Activated CD4-positive, CD25-positive, alpha-beta regulatory T cell treated with anti-CD3 and anti-CD28 coated beads, Interleukin-2, amount 50 U/mL, for 16 hours (primary cell): ENCODE measurements around the gene ROMO1.
A peak's percentile ranks its signal among the peaks of the same experiment; 100 is the strongest.

Experiments used
- DNase-seq: peaks from one replicate; pipeline ENCODE4 v3.0.0-alpha.2; 2020; ENCODE audit warnings: low read depth, low spot score

The ROMO1 gene

DNA sequence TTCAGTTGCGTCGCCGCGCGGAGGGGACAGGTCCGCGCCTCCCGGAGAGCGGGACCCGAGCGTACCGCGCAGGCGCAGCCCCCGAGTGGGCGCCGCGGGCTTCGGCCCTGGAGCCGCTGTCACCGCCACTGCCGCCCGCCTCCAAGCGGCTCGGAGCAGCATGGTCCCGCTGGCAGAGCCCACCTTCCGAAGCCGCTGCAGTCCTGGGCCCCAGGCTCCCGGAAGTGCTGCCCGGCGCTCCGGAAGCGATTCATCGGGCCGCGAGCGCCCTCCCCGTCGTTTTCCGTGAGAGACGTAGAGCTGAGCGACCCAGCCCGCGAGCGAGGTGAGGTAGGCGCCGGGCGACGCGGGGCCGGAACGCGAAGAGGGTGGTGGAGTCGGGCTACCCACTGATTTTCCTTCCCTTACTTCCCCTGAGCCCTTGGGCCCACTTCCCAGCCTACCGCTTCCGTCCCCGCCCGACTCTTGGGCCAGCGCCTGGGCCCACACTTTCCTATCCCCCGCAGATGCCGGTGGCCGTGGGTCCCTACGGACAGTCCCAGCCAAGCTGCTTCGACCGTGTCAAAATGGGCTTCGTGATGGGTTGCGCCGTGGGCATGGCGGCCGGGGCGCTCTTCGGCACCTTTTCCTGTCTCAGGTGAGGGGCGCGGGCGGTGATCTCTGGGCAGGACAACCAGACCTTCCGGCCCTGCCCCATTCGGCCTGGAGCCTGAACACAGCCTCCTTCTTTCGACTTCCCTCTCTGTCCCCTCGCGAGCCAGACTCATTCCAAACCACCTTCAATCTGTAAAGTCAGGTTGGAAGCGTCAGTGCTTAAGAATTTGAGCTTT, at the start of gene ROMO1, which contains the start of gene NFS1:
ROMO1 (plus strand) TSS at position 279 of the 830 bp plus-strand sequence; CDS start at position 507, 228 bp downstream.
NFS1 (minus strand) TSS at position 226 of the 830 bp plus-strand sequence; CDS start at position 162, 64 bp downstream.
- DNase-seq, result peak; percentile 78

DNA sequence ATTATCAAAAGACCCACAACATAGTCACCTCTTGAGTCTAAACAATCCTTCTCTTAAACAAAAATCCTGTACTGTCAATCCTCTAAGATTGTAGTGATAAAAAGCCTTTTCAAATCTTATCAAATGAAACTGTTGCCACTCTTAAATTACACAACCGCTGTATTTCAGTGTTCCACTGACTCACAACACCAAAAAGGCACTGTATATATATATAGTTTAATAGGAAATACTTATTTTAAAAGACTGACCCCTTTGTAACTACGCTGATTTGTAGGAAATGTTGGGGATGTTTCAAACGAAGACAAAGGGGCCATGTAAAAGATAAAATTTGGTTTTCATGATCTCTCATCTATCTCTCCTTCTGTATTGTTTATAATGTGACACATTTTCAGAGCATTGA, 48.6 kb upstream of the ROMO1 start:
- DNase-seq, result no peak

DNA sequence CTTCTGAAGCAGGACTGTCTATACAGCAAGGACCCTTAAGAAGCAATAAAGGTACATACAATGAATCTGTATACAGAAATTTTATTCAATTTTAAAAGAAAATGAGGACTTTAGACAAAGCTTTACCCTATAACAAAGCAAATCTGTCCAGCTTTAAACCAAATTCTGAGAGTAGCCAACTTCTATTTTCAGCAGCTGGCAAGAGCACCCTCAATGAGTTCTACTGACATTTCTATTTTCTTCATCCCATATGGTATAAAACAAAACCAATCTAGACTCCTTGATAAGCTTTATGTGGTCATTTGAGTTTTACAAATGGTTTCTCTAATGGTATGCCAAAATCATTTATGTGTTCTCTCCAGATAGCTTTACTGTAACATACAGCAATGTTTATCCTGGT, 47.2 kb upstream of the ROMO1 start:
- DNase-seq, result no peak

DNA sequence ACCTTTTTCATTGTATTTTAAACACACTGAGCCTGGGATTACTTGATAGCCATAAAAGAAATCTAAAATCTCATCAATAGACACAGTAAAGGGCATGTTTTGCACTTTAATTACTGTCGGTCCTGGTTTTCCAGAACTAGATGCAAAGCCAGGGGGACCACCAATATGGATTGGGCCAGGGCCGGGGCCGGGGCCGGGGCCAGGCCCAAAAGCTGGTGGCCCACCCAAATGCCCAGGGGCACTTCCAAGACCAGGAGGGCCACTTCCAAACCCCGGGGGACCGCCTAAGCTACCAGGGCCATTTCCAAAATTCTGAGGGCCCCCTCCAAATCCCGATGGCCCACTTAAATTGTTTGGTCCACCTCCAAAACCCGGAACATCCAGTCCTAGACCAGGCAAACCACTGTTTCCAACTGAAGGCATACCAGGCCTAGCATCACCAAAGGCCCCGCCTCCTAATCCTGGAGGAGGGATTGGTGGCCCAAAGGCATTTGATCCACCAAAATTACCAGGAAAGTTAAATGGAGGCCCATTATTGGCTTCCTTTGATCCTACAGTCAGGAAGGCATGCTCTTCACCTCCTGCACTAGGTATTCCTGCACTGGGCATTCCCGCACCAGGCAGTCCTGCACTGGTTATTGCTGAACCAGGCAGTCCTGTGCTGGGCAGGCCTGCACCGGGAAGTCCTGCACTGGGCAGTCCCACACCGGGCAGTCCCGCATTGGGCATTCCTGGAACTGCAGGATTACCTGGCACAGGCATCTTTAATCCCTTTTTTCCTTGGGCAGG, 46.4 kb upstream of the ROMO1 start:
- DNase-seq, result no peak

DNA sequence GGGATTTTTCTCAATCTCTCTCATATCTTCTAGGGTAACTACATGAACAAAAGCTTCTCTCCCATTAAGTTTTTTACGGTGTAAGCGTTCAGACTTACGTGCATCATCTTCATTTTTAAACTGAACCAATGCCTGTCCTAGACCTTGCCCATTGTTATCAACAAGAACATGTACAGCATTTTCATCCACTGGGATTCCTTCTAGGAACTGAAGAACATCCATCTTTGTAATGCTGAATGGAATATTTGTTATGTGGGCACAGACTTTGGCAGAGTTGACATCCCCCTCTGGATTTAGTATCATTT, 45.8 kb upstream of the ROMO1 start:
- DNase-seq, result no peak

DNA sequence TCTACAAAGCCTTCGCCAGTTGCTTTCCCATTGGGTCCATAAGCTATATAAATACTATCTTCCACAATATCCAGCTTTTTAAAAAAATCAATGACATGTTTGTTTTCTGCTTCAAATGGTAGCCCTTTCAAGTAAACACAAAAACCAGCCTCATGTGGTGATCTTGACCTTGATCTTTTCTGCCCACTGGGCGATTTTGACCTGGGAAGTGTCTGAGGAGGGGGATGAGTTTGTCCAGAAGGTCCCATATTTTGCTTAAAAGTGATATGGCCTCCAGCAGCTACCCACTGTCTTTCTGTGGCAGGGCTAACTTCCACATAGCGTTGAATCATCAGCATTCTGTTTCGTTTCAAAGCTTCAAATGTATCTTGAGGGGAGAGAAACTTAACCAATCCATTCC, 45.3 kb upstream of the ROMO1 start:
- no peak for DNase-seq

DNA sequence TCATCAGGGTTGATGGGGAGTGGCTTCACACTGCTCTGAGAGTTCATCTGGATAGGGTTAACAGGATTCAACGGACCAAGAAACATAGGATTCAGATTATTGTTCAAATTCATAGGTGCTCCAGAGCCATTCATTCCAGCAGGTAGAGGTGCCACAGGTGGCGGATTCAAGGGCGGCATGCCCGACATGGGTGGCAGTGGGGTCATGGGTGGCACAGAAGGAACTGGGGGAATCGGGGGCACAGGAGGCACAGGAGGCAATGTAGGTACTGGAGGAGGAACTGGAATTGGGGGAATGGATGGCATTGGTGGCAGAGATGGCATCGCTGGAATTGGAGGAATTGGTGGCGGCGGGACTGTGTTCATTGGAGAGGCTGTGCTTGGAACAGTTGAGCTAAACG, 44.8 kb upstream of the ROMO1 start:
- no peak for DNase-seq

DNA sequence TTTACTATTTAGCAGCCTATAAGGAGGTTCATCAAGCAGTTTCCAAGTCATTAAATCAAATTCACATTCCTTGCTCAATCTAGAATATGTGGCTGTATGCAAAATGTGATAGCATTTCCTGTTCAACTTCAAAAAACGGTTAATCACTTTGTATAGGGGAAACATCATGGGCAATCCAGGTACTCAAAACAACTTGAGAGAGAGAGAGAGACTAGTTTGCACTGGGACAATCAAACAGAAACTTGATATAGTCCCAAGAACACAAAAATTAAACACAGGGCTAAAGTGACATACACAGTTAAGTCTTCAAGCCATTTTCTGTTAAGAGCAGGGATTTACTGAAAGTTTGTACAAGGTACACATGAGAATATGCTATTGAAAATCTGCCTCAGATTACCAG, 41.9 kb upstream of the ROMO1 start:
- DNase-seq, result no peak

DNA sequence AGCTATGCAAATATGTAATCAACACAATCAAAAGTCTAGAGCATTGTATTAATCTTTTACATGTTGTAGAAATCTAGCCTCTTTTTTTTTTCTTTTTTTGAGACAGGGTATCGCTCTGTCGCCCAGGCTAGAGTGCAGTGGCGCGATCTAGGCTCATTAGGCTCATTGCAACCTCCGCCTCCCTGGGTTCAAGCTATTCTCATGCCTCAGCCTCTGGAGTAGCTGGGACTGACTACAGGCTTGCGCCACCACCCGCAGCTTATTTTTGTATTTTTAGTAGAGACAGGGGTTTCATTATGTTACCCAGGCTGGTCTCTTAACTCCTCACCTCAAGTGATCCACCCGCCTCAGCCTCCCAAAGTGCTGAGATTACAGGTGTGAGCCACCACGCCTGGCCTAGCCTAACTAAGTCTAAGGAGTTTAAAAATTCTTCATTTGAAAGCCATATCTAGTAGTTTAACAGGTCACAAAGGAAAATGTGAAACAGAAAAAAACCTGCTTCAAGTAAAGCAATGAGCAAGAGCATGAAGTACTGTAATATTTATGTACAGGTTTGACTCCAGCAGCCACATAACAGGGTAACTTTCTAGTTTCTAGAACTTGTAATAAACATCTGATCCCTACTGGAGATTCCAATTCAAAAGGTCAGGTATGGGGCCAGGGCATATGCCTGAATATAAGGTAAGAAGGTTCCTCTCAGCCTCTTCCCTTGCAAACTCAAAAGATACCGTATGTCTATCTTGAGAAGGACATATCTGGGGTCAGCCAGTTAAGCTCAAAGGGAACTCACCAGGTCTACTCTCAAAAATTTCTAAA, 38.9 kb upstream of the ROMO1 start:
- no peak for DNase-seq

DNA sequence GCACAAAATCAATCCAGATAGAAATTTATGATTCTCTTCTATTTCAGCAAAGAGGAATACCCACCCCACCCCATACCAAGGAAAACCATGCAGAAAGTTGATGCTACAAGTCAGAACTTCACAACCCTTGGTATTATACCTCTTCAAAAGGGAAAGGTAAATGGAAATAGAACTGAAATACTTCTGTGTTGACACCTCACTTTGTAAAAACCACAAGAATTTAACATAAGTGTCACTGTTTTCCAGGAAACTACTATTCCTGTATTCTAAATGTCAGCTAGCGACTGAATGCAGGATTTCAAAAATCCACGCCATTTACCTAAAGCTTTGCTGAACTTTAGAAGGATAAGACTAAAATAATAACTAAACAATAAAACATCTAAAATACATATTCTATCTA, 38.2 kb upstream of the ROMO1 start:
- DNase-seq, result no peak

DNA sequence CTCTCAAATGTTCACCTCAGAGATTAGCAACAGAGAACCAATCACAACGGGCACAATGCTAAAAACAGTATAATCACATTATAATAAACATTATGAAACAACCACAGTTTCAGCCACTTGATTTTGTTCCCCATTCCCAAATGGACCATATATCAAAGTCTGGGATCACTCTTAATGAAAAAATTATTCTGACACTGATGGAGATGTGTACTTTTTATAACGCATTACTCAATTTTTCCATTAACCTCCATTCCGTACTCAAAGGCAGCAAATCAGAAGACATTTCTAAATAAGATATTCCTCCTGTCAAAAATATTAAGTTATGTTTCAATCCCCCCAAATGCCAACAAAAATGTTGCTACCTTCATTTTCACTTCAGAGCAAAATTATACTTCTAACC, 37.3 kb upstream of the ROMO1 start:
- no peak for DNase-seq

DNA sequence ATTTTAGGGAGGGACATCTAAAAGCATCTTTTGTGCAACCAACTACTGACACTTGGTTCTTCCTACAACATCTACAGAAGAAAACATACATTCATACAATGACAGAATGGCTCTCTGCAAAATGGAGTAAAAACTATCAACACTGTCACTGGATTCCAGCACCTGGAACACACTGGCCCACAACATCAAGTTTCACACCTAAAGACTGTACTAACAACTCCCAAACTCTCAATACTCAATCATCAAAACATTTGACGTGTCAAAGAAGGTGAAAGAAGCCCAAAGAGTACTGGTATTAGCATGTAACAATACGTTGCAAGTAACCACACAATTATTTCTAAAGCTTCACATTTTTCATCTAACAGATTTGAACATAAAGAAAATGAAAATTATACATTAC, 36.7 kb upstream of the ROMO1 start:
- no peak for DNase-seq

DNA sequence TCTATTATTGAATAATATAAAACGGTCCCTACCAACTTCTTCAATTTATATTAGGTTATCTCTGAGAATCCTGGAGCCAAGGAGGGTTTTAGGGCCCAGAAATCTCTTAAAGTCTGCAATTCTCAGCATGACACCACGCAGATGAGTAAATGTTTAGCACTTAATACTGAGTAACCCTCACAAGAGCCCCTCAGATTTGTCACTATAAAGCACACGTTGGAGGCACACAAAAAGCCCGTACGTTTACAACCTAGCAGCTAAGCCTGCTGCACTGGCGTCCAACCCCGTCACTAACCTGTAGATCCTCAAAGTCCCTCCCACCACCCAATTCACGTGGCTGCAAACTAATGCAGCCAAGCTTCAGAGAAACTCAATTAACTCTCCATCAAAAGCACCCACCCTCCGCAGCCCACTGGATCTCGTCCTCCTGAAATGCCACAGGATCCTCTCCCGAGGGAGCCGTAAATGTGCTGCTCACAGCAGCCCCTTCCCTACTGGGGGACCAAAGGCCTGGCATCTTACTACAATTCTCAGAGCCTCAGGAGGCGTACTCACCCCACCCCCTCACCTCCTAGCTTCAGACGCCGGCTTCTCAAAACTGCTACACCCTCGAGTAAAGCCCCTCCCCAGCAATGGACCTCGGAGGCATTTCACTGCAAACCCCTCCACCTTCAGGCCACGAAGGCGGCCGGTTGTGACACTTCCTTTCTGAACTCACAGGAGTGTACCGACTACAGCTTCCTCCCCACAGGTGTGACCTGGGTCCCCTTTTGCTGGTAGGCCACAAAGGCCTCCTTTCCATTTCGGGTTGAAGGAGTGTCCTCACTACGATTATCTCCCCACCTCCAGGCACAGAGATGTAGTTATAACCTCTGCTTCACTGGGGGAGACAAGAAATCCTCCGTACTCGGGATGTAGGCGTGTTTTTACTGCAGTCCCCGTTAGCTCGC, 35.4 kb upstream of the ROMO1 start:
- peak; percentile 31 for DNase-seq

DNA sequence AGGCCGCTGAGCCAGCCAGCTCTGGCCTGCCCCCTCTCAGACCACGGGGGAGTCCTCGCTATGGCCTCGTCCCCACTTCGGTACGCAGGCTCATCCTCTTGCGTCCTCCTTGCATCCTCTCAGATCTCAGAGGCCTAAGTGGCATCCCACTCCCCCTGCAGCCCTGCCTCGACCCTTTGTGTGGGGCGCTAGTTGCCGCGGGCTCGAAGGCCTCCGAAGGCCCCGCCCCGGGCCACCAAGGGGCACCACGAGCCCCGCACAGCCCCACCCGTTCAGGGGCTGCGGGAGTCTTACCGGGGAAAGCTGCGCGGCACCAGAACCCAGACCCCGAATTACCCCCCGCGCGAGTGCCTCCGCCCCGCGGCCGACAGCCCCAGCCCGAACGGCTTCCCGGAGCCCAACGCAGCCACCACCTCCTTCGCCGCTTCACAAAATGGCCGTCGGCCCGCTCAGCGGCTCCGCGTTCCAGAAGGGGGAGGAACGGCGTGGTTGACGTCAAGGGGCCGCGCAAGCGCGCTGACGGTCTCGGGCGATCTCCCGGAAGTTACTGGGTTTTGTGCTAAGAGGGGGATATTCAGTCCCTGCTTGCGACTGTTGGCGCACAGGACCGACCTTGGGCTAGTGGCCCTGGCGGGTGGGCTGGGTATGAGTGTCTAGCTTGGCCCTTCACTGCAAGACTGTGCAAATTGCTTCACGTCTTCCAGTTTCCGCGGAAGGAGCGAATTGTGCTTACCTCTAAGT, 34.6 kb upstream of the ROMO1 start, which contains the start of the genes CPNE1 and RBM12:
CPNE1 (minus strand) TSS at position 435 of the 741 bp plus-strand sequence. CDS start 31,977 bp downstream, outside the sequence.
RBM12 (minus strand) TSS at position 435 of the 741 bp plus-strand sequence. CDS start 9,578 bp downstream, outside the sequence.
- DNase-seq, result peak; percentile 87

DNA sequence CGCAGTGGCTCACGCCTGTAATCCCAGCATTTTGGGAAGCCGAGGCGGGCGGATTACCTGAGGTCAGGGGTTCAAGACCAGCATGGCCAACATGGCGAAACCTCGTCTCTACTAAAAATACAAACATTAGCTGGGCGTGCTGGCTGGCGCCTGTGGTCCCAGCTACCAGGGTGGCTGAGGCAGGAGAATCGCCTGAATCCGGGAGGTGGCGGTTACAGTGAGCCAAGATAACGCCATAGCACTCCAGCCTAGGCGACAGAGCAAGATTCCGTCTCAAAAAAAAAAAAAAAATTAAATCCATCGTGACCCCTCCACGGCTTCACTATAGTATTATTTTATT, 33.3 kb upstream of the ROMO1 start:
- no peak for DNase-seq

DNA sequence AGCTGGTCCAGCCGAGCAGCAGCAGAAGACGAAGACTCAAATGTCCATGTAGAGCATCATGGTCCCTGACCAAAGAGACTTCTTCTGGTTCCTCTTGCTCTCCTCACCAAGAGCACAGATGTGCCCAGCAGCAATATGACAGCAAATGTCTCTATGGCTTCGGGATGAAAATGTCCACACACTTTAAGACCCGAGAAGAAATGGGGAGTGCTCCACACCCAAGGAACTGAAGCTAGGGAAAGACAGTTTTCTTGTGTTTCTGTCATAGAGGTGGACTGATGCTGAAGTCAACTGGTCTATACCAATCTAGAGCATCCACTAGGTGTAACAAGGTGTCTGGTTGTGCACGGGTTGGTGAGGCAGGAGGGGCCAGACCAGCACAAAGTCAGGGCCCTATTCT, 30.0 kb upstream of the ROMO1 start:
- DNase-seq, result no peak

DNA sequence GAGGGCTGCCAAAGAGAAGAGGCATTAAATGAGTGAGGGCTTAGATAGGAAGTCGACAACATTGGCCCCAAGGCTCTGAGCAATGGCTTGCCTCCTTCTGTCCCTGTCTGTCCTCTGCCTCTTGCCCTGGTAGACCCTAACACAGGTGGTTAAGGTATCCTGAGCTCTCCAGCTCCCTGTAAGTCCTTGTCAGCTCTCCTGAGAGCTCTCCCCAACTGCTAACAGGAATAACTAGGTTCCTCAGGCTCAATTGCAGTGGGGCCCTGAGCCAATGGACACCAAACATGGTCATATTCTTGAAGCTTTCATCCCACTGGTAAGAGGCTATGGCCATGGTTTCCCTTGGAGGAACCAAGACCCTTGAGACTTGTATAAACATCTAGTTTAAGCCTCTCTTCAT, 29.5 kb upstream of the ROMO1 start:
- no peak for DNase-seq

DNA sequence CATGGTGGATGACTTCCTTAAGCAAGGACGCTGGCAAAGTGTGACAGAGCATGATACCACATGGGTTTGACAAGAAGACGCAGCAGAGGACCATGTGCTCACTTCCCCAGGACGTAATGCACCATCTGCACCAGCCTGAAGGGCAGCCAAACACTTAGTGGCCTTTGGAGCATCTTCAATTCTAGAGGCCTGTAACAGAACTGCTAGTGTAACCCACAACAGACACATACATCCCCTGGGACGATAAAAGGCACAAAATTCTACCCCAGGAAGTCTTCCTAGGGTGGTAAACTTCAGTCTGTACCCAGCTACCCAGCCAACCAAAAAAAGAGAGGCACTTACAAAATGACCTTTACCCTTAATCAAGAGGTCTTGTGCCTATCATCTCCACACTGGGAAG, 25.3 kb upstream of the ROMO1 start:
- no peak for DNase-seq

DNA sequence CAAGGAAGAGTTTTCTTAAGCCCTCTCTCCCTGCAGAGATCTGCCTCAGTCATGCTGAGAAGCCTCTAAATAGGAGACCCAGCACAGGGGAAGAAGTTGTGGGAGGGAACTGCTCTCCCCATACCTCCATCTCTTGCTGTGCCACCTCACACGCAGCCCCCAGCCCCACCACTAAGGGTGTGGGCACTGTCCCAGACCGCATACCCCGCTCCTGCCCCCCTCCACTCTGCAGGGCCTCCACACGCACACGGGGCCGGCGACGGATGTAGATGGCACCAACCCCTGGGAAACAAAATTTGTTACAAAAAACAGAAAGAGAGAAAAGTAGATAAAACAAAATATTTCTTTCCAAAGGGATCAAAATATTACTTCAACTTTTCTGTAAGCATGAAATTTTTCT, 24.3 kb upstream of the ROMO1 start:
- no peak for DNase-seq
